T-helper 1 cell (primary cell): ENCODE results near the gene TMC3.

Source experiments
- DNase-seq, 5 donors: peaks; one replicate each; pipeline ENCODE4 v3.0.0-alpha.2; 2012 to 2020

The TMC3 gene

DNA sequence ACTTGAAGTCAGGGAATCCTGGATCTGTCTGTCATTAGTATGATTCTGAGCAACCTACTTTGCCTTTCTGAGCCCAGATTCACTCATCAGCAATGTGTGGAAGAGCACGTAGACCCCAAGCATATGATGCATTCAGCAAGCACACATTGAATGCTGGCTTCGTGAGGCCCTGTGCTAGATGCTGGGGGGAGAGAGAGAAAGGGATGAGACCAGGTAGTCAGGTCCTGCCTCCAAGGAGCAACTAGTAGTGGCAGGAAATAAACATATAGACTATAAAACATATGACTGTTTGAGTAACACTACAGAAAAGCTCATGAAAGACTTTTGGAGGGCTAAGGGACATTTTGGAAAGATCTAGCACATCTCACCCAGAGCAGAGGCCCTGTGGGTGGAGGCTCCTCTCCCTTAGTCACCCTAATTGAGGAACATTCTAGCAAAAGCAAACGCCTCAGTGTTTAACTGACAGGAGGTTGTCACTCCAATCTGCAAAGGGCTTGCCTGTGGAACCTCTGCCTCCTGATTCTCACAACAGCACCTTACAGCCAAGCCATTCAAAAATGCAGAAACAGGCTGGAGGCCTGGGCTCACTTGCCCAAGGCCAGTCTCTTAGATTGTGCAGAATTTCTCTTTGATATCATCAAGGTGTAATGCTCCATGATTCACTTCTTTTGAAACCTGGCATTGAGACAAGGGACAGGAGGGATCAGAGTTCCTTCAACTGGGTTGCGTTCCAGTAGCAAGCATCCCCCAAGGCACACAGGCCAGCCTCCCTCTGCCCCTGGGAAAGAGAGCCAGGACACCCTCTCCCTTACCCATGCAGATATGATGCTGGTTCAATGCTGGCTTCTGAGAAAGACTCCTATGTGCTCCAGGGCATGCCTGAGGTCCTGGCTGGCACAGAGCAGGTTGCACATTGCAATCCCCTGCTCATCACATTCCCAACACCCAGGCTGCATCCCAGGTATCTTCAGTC lies 76.1 kb downstream of the TMC3 start:
- DNase-seq, result peak in 1 of 5 donors; percentile 36

DNA sequence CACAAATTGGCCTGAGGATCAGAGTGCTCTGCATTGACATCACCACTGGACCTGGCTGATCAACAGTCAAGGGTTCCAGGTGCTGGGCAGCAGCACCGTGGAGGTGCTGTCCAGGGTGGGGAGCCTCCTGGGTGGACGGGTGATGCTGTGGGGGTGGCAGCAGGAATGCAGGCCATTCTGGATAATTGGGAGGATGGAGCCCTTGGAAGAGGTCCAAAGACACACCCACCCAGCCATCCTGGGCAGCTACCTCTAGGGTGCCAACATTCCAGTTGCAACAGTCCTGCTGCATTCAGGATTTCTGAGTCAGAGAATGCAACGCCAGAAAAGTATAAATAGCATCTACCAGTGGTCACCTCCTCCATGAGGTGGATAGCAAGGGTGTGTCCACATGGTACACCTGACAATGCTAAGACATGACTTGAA lies 76.9 kb downstream of the TMC3 start:
- DNase-seq, result no peak

DNA sequence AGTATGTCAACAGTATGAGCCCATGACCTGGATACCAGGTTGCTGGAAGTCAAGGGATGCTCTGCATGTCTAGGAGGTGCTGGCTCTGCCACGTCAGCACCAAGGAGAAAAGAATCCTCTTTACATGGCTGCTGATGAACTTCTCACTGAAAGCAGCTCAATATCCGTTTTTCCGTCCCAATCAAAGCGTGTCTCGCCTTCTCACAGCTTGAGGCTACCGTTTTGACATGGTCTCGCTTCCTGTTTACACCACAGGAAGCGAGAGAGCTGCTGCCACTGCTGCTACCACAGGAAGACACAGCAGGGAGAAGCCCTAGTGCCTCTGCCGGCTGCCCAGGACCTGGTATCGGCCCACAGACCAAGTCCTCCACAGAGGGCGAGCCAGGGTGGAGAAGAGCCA lies 77.3 kb downstream of the TMC3 start:
- DNase-seq, result peak; percentile 37 to 95 (median 62)

DNA sequence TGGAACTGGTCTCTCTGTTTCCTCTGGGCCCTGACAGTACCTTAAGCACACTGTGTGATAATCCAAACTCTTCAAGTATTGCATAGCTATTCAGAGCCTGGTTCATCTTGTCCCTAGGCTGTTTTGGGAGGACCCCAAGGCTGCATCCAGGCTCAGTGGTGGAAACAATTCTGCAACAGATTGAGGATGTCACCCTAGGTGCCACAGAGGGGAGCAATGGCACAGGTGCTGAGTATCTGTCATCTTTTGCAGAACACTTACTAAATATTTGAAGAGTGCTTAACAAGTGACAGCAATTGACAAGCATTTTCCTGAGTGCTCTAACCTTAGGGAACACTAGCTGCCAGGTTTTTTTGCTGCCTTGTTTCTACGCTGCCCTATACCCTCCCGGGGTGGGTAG lies 77.8 kb downstream of the TMC3 start:
- no peak for DNase-seq

DNA sequence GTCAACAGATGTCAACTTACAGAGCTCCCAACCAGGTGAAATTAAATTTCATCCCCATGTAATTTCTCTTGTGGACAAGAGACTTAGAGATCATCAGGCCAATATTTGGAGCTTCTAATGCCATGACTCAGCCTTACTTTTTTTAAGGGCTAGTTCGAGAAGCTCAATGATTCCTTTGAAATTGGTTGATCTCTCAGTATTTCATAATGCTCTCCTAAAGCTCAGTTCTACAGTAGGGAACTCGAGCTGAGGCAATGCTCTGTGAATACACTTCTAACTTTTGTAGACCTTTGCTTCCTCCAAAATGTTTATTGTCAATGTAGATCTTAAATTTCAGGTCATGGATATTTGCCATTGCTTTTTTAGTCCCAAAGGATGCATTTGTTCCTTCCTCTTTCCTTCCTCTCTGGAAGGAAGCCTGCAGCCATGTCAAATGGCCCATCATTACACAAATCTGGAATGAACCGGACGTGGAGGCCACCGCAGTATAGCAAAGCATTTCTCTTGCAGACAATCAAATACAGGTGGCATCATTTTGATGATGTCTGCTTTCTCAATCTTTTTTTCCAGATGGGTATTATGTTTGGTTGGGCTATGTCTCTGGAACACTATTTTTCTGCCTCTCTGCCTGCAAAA lies 78.4 kb downstream of the TMC3 start:
- DNase-seq, result peak in 1 of 5 donors; percentile 49

DNA sequence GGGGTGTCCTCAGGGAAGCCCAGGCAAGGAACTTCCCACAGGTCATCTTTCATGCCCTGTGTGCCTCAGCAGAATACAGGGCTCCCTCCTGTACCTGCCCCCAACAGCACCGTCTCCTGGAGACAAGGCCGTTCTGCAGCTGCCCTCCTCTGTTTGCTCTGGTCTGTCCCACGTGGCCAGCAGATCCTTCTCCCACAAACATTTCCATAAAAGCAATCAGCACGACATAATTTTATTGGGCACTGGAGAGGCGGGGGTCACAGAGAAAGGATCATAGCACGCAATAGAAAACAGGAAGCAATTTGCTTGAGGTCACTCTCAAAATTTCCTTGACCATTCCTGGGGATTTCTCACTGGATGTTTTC lies 79.5 kb downstream of the TMC3 start:
- DNase-seq, result peak in 1 of 5 donors; percentile 45

DNA sequence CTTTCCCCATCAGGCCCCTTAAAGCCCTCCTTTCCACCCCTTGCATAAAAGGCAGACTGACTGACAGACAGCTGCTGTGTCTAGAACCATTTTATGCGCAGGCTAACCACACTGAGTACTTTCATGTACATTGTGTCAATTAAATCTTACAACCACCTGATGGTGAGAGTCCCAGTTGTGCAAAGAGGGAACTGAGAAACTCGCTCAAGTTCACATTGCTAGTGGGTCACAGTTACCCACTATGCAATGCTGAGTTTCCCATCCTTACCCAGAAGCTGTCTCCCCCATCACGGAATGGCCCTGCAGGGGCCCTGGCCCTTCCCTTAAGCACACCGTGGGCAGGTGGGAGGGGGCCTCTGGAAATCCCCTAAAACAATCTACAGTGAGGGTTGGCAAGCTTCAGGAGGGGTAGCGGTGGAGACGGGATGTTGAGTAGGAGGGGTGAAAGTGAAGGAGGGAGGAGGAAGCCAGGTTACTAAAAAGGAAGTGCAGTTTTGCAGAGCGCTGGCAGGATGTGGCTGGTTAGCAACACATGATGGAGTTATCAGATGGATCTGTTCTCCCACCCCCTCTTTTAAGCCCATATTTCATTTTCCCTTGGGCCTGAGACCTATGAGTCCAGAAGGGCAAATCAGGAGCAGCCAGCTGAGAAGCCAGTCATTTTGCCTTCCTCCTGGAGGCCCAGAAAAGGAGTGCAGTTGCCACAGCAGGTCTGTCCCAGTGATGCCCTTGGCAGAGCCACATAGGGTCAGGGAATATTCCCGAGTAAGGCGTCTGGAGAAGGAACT lies 80.1 kb downstream of the TMC3 start:
- peak; percentile 45 to 91 (median 62) for DNase-seq

DNA sequence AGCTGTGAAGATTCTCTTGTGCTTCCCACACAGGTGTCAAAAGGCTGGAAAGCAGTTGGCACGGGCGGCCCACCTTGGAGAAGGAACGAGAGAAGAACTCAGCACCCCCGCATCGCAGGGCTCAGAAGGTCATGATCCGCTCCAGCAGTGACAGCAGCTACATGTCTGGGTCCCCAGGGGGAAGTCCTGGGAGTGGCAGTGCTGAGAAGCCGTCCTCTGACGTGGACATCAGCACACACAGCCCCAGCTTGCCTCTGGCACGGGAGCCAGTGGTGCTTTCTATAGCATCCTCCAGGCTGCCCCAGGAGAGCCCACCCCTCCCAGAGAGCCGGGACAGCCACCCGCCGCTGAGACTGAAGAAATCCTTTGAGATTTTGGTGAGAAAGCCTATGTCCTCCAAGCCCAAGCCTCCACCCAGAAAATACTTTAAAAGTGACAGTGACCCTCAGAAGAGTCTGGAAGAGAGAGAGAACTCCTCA lies 81.5 kb downstream of the TMC3 start:
- peak; percentile 18 to 72 (median 36) for DNase-seq

DNA sequence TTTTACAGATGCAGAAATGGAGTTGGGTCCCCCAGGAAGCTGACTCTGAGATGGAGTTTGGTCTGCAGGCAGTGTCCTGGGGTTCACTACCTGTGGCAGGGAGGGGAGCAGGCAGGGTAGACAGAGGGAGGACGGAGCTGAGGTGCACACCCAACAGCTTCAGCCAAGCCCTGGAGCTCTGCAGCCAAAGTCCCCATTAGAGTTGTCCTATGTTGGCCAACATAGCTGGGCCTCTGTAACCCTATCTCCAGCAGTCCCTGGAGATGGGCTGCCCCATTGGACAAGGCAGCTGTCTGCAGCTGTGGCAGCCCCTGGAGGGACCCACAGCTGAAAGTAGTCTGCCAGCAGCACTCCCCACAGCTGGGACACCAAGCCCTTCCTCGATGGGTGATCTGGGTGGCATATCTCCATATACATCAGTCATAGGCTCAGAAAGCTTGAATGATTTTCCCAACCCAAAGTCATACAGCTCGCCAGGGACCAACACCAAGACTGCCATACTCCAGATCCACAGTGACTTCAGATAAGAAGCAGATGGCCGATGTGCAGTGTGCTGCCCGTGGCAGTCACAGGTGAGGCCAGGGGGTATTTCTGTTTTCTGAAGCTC lies 82.0 kb downstream of the TMC3 start:
- DNase-seq, result no peak

DNA sequence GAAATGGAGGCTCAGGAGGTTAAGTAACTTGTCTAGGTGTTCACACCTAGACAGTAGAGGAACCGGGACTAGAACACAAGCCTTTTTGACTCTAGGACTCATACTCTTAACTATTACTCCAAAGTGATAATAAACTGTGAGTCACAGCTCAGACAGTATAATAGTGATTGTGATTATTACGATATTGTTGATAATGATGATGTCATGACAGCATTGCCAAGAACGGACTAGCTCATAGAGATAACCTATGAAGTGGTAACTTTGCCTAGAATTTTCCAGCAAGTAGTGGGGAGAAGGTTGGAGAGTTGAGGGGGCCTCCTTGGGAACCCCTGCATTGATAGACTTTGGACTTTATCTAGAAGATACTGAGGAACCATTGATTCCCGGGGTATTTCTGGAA lies 84.1 kb downstream of the TMC3 start:
- DNase-seq, result no peak

DNA sequence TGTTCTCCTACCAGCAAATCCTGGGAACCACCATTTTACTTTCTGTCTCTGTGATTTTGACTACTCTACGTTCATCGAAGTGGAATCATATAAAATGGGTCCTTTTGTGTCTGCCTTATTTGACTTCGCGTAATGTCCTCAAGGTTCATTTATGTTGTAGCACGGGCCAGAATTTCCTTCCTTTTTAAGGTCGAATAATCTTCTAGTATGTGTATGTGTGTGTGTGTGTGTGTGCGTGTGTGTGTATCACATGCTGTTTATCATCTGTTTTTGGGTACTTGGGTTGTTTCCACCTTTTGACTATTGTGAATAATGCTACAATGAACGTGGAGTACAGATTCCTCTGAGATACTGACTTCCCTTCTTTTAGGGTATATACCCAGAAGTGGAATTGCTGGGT lies 85.4 kb downstream of the TMC3 start:
- DNase-seq, result no peak

DNA sequence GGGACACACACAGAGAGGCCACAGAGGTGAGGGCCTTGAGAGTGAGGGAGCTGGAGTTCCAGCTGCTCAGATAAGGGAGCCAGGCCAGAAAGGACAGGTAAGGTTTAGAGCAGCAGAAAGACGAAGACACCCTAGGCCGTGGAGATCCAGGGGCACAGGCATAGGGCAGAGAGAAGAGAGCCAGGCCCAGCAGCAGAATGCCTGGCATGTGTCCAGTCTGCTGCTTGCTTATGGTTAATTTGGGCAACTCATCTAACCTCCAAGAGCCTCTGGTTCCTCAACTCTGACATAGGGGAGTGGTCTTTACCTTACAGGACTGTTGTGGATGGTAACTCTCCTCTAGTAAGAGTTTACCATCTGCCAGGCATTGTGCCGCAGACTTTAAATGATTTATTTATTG lies 86.0 kb downstream of the TMC3 start:
- no peak for DNase-seq

DNA sequence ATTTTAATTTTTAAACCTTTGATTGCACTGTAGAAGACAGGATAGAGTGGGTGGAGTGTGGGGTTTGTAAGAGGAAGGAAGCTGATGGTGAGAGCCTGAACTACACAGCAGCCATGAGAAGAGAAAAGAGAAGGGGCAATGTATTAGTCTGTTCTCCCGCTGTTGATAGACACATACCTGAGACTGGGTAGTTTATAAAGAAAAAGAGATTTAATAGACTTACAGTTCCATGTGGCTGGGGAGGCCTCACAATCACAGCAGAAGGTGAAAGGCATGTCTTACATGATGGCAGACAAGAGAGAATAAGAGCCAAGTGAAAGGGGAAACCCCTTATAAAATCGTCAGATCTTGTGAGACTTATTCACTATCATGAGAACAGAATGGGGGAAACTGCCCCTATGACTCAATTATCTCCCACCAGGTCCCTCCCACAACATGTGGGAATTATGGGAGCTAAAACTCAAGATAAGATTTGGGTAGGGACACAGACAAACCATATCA lies 87.3 kb downstream of the TMC3 start:
- DNase-seq, result peak in 1 of 5 donors; percentile 40

DNA sequence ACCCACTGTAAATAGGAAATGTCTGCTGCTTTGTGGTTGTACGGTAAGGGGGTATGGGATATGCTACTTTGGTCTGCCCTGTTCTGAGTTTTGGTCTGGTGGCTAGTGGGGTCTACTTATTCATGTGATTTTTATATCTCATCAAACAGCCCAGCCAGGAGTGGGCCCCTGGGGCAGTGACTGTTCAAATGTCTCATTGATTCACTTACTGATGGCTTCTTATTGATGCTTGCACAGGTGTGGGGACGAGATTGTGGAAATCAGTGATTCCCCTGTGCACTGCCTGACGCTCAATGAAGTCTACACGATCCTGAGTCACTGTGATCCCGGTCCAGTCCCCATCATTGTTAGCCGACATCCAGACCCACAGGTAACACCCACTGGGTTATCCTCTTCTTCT lies 88.6 kb downstream of the TMC3 start:
- no peak for DNase-seq

DNA sequence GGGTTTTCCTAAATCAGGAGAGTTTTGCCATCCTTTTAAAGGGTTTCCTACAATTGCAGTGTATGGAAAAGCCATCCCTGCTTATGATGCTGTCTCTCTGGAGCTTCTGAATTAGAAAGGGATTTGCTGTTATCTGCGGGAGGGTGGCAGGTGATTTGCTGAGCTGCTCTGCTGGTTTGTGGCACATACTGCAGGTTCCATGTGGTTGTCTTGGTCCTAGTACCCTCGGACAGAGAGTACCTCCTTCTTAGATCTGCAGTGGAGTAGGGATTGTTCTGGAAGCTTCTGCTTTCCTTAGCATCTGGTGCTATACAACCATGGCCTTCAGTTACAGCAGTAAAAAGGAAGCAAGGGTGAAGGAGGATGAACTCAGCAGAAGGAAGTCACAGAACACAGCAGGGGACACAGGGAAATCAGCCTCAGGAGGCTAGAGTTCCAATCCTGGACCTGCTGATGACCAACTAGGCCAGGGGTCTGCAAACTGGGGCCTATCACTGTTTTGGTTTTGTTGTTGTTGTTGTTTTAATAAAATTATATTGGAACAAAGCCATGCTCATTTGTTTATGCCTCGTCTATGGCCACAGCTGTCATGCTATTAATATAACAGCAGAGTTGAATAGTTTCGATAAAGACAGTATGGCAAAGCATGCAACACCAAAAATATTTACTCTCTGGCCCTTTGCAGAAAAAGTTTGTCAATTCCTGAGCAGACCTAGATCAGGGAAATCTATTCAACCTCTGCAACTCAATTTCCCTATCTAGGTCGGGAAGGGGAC lies 89.6 kb downstream of the TMC3 start:
- DNase-seq, result no peak

DNA sequence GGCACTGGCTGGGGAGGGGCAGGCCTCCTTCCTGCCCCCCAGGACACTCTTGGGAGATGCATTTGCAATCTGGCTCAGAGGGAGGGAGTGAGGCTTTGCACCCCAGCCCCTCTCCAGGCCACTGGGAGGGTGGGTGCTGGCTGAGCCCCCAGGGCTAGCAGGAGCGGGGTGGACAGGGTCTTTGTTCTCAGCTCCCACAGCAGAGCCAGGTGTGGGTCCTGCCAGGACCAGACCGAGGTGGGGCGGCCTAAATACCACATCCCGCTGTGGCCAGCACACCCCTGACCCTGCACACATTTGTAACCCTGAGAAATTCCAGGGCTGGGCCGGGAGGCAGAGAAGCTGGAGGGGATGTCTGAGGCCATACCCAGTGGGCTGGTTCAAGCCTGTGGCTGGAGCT lies 91.1 kb downstream of the TMC3 start:
- DNase-seq, result no peak

DNA sequence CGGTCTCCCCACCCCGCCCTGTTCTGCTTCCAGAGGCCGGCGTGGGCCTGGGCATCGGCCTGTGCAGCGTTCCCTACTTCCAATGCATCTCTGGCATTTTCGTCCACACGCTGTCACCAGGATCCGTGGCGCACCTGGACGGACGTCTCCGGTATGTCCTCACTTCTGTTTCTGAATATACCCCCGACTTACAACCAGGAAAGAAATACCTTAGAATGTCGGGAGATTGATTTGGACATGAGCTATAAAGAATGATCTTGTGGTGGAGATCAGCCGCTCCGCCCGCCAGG lies 91.5 kb downstream of the TMC3 start:
- no peak for DNase-seq

DNA sequence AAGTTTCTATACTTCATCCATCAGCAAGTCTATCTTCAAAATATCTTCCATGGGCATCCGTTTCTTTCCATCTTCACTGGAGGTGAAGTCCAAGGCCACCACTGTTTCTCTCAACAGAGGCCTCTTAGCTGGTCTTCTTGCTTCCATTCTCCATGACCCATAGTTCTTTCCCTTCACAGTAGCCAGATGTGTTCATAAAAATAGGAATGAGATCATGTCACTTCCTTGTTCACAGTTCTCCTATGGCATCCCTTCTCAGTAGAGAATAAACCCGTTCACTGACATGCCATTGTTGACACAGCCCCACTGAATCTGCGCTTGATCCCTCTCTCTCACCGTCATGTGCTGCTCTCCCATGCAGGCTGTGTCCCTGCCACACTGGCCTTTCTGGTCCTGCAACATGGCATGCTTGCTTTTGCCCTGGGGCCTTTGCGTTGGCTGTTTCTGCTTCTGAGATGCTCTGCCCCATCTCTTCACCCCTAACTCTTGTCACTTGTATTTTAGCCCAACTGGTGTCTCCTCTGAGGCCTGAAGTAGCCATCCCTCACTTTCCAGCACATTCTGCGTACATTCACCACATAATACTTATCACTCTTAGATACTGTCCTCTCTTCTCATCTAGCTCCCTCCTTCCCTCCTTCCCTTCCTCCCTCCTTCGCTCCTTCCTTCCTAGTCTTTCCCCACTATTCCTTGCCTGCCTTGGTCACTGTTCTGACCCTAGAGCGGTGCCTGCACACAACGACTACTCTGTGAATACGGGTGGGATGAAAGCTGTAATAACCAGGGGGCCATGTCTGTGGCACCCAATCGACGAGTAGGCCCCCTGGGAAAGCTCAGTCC lies 92.0 kb downstream of the TMC3 start:
- no peak for DNase-seq

DNA sequence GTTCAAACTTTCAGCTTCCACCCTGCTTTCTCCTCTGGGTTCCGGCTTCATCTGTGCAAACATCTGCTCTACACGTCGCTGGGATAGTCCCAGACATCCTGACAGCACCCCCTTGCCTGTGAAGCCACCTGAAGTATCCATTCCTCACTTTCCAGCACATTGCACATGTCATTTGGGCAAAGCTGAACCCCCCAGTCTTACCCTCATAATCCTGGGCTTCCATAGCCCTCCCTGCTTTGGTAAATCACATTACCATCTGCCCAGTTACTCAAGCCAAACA lies 92.6 kb downstream of the TMC3 start:
- DNase-seq, result no peak
